HG03378 (cell line): ENCODE results near the gene AVPR2.

Experiments
- ATAC-seq: cut with Tn5 transposase; IDR thresholded peaks from one replicate; pipeline ENCODE4 v1.9.1; 2021; ENCODE audit warnings: mild to moderate bottlenecking, moderate library complexity; ENCODE audit not compliant: unreplicated experiment

The AVPR2 gene

DNA sequence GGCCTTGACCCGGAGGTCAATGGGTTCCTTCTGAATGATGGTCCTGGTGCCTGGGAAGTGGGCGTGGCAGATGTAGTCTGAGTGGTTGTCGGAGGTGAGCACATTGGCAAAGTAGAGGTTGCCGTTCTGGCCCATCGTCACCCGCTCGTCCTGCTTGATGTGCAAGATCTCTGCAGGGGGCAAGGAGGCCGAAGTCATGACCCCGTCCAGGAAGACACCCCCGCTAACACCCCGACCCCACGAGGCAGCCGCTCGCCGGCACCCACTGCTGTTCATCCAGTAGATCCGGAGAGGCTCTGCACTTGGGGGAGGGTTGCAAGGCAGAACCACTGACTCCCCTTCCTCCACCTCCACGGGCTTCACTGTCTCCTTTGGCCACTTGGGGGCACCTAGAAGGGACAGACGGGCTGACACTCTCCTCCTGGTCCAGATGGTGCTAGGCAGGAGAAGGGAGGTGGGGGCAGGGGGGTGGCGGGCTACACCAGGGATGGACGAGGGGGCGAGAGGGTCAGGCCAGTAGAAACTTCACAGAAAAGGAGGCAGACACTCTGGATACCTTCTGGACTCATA, 33.6 kb upstream of the AVPR2 start:
- ATAC-seq: no peak

DNA sequence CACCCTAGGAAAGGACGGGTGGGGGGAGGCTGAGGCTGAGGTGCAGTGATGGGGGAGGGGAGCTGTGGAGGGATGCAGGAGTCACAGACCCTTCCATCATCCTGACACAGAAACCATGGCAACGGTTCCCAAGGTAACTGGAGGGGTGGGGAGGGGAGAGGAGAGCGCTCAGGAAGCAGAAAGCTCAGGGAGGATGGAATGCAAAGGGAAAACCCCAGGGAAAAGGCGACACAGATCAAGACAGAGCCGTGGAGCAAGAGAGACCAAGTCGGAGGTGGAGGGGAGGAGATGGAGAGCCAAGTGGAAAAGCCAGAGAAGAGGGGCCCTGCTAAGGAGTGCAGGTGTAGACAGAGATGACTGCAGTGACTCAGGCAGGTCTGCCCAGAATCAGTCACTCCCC, 33.0 kb upstream of the AVPR2 start:
- ATAC-seq: no peak

DNA sequence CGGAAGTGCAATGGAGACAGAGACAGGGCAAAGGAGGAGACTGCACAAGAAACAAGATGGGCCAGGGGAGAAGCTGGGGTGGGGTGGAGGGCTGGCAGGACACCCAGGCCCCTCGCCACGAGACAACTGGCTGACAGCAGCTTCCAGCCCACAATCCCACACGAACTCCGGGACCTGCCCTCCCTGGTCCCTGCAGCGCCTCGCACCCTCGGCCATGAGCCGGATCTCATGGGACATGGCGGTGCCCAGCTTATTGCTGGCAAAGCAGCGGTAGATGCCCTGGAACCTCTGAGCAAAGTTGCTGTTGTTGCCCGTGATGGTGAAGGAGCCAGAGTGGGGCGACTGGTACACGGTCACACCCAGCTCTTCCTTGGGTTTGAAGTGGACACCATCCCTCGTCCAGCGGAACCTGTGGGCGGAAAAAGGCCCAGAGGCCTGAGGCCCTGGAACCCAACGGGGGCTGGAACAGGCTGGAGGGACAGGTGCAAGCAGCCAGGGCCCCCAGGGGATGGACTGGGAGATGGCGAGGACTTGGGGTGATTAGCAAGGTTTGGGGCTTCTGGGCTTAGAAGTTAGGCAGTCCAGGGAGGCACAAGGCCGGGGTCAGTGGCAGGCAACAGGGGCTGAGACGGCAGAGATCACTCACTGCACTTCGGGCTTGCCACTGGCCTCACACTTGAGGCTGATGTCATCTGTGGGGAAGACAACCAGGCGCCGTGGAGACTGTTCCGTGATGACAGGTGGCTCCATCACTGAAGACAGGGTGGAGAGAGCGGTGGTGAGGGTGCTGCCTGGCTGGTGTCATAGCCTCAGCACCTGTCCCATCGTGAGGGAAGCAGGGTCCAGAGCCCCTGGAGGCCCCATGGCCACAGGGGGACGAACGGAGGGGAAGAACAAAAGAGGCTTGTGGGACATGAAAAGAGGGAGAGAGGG, 32.3 kb upstream of the AVPR2 start:
- no peak for ATAC-seq

DNA sequence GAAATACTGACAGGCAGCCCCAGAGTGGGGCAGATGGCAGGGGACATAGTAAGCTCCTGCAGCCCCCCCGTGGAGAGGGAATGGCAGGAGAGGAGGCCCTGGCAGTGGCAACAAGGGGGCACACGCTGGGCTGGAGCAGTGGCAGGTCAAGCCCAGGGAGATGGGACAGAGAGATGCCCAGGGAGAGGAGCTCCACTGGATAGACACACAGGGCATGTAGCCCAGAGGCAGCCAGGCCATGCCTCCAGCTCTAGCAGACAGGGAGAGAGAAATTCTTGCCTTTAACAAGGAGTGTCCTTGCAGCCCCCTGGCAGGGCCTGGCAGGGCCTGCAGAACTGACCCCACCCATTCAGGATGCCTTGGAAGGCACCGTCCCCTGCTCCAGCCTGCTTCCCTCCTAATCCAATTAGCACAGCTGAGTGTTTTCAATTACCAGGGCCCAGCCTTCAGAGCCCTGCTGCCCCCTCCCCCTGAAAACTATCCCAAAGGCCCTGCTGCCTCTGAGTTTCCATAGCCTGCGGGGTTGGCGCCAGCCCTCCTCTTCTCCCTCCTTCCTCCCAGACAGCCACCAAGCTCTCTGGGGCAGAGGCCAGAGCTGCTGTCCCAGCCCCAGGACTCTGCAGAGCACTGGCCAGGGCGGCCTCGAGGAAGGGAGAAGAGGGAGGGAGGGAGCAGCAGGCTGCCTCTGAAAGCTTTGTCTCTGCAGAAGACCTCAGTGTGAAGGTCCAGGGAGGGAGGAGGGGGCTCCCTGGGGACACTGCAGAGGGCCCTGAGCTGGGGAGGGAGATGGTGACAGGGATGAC, 31.0 kb upstream of the AVPR2 start:
- ATAC-seq: no peak

DNA sequence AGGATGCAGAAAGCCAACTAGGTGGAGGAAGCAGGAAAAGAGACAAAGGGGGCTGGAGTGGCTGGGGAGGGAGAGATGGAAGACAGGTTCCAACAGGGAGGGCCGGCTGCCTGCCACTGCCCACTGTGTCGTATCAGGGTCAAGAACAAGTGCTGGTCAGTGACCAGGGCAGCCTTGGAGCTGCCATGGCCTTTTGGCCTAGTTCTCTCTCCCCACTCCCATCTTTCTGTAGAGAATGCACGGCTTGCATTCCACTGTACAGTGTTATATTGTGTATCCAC, 30.4 kb upstream of the AVPR2 start:
- ATAC-seq: no peak

DNA sequence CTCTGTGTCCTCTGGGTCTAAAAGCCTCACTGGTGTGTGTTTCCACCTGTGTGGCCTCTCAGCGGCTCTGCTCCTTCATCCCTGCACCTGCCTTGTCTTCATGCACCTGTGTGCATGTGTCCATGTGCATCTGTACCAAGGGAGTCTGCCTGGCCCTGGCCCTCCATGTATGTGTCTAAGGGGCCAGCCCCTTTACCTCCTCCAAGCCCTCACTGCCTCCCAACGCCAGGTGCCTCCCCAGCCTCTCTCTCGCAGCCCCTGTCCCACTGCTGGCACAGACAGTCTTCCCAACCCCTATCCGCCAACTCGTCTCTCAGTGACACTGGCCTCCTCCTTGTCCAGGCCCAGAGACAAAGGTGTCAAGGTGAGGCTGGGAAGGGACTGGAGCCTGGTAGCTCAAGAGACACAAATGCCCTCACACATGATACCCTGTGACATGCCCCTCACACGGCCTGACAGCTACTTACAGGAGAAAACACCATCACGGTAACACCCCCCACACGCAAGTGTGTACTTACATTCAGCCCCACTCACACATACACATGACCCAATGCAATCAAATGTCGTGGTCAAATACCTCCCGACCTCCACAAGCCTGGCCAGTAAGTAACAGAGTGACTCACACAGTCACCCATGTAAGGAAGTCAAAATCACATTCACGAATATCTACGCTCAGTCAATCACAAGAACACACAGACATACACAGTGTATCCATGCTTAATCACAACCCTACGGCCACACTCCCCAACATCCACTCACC, 29.9 kb upstream of the AVPR2 start:
- ATAC-seq: no peak

DNA sequence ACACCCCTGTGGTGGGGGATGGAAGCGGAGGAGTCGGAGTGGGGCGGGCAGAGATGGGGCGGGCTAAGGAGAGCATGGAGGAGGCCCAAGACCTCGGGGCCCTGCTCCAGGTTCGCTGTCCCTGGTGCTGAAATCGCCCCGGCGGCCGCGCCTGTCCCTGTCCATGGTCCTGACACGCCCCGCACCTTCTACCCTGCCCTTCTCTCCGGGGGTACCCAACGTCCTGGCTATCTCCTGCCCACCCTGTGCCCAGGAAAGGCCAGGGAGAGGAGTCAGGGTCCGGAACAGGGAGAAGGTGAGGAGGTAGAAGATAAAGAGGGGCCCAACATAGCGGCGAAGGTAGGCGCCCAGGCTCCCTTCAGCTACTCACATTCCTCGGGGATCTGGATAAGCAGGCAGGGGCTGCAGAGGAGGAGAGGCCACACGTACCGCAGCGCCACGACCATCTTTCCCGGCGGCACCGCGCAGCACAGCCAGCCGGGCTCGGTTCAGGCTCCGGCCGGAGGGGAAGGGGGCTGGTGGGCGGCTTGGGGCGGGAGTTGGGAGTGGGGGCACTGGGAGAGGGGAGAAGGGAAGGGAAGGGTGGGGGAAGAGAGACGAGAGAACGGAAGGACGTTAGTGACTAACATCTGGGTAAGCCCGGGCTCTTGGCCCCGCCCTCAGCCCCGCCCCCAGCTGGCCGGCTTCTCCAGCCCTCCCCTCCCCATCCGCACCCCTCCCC, 28.9 kb upstream of the AVPR2 start:
- no peak for ATAC-seq

DNA sequence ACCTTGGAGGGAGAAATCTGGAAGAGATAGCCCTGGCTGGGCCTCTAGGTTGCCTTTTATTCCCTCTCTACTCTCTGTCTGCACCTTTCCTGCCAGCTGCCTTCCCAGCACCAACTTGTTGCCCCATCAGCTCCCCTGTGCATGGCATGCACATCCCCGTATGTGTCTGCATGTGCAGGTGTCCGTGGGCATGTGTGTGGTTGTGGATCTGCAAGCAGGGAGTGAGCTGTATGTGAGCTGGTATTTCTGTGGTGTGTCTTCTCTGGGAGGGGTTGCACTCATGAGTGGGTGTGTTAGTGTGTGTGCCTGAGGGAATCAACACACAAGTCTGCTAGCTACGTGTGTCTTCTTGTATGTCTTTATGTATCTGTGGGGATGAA, 28.4 kb upstream of the AVPR2 start:
- ATAC-seq: no peak

DNA sequence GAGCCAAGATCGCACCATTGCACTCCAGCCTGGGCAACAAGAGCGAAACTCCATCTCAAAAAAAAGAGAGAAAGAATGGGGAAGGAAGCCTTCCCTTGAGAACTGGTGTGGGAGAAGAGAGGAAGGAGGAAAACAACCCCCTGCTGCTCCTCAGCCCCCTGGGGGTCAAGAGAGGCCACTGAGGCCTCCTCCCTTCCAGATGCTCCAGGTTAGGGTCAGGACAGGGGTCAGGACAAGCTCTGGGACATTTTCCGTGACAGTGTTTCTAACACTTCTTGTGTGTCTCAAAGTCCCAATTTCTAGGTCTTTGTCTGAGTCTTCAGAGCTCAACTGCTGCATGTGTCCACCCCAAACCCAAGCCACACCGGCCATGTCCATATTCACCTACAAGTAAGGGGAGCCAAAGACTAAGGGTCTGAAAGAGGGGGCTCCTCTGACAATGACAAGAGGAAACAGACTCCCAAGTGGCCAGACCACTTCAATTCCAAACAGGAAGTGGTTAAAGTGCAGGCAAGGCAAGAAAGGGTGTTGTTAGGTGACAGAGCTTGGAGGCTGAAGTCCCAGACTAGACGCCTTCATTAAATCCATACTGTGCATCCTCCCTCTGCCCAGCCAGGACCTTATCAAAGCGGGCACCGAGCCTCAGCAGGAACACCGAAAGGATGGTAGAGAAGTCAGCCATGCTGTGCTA, 26.8 kb upstream of the AVPR2 start:
- ATAC-seq: no peak

DNA sequence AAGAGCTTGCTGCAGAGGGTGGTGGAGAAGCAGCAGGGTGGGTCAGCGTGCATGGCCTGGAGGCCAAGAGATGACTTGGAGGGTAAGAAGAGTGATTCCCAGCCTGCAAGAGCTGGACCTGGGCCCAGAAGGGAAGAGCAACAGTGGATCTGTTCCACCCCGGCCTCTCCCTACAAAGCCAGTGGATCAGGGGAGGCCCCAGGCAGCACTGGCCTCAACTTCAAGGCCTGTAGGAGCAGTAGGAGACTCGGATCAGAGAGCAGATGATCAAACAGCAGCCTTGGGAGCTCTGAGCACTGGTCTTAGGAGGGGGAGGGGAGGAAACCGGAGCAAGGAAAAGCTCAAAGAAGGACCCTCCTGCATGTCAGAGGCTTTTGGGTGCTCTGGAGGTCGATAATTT, 26.1 kb upstream of the AVPR2 start:
- ATAC-seq: no peak

DNA sequence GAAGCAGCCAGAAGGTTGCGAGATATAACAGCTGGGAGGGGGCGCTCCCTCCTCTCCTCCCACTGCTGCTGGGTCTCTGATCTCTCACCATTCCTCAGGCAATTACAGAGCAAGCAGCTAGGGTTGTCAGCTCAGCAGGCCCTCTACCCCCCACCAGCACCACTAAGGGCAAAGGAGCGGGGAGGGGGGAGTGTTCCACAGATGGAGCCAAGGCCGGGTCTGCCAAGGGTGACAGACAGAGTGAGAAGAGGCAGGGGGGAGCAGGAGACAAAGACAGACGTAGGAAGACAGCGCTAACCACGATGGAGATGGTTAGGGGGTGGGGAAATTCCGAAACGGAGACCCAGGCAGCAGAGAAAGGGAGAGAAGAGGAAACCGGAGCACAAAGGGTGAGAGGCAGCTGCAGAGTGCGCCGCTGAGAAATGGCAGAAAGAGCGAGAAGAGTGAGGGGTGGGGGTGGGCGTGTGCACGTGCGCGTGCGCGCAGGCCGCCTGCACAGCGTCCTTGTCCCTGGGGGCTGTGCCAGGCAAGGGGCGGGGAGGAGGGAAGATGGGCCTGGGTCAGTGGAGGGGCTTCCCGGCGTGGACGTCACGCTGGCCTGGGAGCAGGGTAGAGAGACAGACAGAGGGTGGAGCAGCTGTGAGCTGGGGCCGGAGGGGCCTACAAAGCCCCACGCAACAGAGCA, 25.4 kb upstream of the AVPR2 start:
- ATAC-seq: no peak

DNA sequence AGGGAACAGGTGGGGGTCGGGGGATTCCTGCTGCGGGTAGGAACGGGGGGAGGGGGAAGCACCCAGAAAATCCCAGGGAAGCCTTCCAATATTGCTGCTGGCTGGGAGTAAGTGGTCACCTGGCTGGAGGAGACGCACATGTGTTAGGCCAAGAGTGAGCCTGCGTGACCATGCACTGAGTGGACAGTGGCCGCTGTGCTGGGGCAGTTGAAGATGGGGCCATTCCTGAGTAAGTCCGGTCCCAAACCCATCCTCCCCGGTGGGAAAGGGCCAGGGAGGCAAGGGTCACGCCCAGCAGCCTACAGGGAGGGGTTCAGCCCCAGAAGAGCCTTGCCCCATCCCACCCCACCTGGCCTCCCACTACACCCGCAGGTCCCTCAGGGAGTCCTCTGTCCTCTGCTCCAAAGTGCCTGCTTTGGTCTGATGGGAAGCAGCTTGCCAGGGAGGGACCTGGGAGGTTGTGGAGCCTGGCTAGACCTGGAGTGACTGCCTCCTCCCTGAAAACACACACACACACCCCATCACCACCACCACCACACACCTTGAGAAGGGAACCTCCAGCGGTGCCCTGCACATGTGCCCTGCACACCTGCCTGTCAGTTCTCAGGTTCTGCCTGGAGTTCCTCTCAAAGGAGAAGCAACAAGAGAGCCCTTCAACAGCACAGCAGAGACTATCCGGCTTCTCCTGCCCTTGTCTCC, 24.6 kb upstream of the AVPR2 start:
- no peak for ATAC-seq

DNA sequence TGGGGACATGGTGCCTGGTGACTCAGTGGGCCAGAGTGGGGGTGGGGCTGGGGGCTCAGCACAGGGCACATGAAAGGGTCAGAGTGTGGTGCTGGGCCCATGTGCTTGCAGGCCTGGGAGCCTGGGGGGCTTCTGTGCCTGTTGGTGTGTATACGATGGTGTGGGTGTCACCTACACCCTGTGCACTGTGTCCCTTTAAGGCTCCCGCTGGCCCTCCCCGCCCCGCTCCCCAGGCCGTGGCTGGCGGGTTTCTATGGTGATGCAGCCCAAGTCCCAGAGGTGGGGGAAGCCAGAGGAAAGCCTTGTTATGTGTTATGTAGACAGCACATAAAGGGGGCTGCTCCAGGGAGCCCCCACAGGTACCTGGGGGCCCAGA, 24.0 kb upstream of the AVPR2 start:
- ATAC-seq: no peak

DNA sequence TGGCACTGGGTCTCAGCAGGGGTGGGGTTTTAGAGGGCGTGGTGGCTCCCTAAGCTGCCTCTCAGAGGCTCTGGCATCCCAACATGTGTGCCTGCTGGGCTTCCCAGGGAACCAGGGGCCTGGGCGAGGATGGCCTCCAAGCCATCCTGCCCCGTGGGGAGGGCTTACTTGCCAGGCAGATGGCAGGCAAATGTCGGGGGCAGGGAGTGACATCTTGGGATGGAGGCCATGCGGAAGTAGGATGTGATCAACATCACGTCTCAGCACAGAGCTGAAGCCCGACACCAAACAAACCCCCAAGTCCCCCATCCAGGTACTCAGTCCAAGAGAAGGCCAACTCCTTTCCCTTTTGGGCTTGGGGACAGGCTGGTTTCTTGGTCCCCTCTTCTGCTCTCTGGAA, 23.2 kb upstream of the AVPR2 start:
- ATAC-seq: no peak

DNA sequence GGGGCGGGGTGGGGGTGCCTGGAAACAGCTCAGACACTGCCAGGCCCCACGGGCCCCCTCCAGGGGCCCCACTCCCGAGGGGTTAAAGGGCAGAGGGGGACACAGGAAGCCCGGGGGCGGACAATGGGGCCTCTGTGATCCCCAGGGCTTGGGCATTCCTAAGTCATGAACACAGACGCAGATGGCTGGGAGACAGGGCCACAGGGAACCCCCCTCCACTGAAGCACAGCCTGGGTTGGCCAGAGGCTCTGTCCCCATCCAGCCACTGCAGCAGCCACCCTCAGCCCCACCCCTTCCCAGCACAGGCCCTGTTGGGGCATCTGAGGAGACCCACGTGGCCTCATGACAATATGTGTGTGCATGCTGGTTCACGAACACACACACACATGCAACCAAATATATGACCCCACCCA, 22.4 kb upstream of the AVPR2 start:
- ATAC-seq: no peak

DNA sequence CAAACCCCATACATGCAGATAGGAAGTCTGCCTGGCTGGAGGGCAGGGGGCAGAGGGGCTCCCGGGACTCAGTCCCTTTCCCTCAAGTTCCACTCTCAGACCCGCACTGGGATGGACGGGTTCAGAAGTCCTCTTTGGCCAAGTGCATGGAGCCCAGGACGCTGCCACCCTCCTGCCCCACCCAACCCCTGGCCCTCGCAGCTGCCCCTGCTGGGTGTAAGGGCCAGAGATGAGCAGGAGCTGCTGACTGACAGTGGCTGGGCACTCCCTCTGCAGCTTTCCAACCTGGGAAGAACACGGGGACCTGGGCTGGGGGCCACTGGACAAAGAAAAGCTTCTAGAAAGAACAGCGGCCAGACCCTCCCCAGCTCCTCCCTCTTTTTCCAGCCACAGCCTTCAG, 21.9 kb upstream of the AVPR2 start:
- ATAC-seq: no peak

DNA sequence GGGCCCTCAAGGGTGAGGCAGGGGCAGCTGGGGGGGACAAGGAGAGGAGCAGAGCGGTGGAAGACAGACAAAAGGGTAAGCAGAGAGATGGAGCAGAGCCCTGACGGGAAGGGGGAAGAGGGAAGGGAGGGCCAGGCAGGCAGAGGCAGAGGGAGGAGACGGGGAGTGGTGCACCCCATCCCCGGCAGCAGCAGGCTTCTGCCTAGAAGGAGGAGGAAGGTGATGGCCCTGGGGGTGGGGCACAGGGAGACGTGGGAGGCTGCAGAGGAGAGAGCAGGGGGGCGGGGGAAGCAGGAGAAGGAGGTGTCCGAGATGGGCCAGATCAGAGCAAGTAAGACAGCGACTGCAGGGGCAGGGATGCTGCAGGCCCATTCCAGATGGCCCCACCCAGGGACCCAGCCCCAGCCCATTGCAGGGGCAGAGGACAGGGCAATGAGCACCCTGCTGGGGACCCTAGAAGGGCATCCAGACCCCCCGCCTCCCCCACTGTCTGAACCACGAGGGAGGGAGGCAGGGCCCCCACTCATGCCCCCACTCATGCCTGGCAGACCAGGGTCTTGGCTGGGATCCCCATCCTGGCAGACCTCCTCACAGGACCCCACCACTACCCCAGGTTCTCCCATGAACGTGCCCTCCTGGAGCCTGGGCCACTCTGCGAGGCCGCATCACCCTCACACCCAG, 21.2 kb upstream of the AVPR2 start:
- ATAC-seq: no peak

DNA sequence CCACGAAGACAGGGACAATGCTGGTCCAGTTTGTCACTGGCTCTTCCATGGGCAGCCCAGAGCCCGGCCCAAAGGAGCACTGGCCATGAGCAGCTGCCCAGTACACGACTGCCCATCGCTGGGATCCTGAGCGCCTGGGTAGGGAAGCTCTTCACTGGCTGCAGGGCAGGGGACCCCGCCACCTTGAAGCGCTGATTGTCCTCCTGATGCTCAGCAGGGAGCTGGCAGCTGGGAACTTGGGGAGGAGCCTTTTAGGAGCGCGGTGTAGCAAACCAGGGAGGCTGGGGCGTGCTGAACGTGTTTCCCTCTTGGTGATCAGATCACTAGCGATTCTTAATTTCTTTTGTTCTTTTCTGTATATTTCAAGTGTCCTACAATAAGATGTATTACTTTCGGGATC, 20.3 kb upstream of the AVPR2 start:
- no peak for ATAC-seq
